T-helper 17 cell (primary cell): Measurements from ENCODE around the gene ANAPC2. TPM values are rescaled to one million over a fixed set of nuclear protein-coding genes. Genes with fewer than 3 reads are reported as not detected.

Source experiments
- total RNA-seq, 4 donors: library from RNA in 2 of 4; stranded (reverse) in 2 of 4; gene quantifications; one replicate each; pipeline ENCODE4 v1.2.3 and lab custom pipeline; 2022 to 2026

Gene ANAPC2
- total RNA-seq, 2 donors from 2014 or later = 114 to 116 TPM

Other genes starting within 250 kb of the ANAPC2 start
- gene FBXW5, start 243.8 kb downstream of the ANAPC2 start, total RNA-seq = 10 to 100 TPM; 84.3 to 88.4 TPM
- gene C8G, start 243.3 kb downstream of the ANAPC2 start, total RNA-seq = 1 to 10 TPM; 1.4 to 2.7 TPM
- 1 to 10 TPM; 2.6 to 4.2 TPM for gene LCN12, start 236.3 kb downstream of the ANAPC2 start, total RNA-seq
- gene PTGDS, start 211.1 kb downstream of the ANAPC2 start, total RNA-seq = 100 to 1,000 TPM in 1 of 2 donors, 10 to 100 TPM in 1; 21.4 to 166 TPM
- gene LCNL1, start 205.6 kb downstream of the ANAPC2 start, total RNA-seq = 1 to 10 TPM in 1 of 2 donors, under 1 TPM in 1; 0.96 to 2.9 TPM
- 10 to 100 TPM; 85.7 to 89.9 TPM for gene PAXX, start 196.1 kb downstream of the ANAPC2 start, total RNA-seq
- gene CLIC3, start 192.0 kb downstream of the ANAPC2 start, total RNA-seq = 1 to 10 TPM; 1.9 to 2.1 TPM
- 100 to 1,000 TPM; 120 to 131 TPM for gene ABCA2, start 160.3 kb downstream of the ANAPC2 start, total RNA-seq
- gene FUT7, start 156.5 kb downstream of the ANAPC2 start, total RNA-seq = 10 to 100 TPM in 1 of 2 donors, 1 to 10 TPM in 1; 7.7 to 10.6 TPM
- gene NPDC1, start 142.4 kb downstream of the ANAPC2 start, total RNA-seq = 100 to 1,000 TPM; 139 to 202 TPM
- under 1 TPM in 1 of 2 donors, not detected in 1; 0.20 TPM for gene ENTPD2, start 134.5 kb downstream of the ANAPC2 start, total RNA-seq
- under 1 TPM; 0.27 to 0.39 TPM for gene SAPCD2, start 118.0 kb downstream of the ANAPC2 start, total RNA-seq
- 10 to 100 TPM in 1 of 2 donors, 1 to 10 TPM in 1; 9.3 to 10.2 TPM for gene UAP1L1, start 111.0 kb downstream of the ANAPC2 start, total RNA-seq
- gene MAN1B1, start 101.6 kb downstream of the ANAPC2 start, total RNA-seq = 10 to 100 TPM; 62.0 to 62.3 TPM
- gene DPP7, start 73.8 kb downstream of the ANAPC2 start, total RNA-seq = 100 to 1,000 TPM; 270 to 311 TPM
- not detected for gene GRIN1, start 49.4 kb downstream of the ANAPC2 start, total RNA-seq
- not detected for gene LRRC26, start 18.5 kb downstream of the ANAPC2 start, total RNA-seq
- gene TMEM210, start 16.5 kb downstream of the ANAPC2 start, total RNA-seq = not detected
- 10 to 100 TPM; 39.4 to 48.3 TPM for gene SSNA1, start 116 bp upstream of the ANAPC2 start, total RNA-seq
- 1 to 10 TPM; 5.7 to 6.3 TPM for gene TPRN, start 12.2 kb upstream of the ANAPC2 start, total RNA-seq
- 10 to 100 TPM; 21.3 to 21.4 TPM for gene TMEM203, start 17.1 kb upstream of the ANAPC2 start, total RNA-seq
- gene NDOR1, start 17.1 kb upstream of the ANAPC2 start, total RNA-seq = 10 to 100 TPM; 24.0 to 30.7 TPM
- 1 to 10 TPM; 1.2 to 5.3 TPM for gene RNF208, start 33.7 kb upstream of the ANAPC2 start, total RNA-seq
- under 1 TPM in 1 of 2 donors, not detected in 1; 0.52 TPM for gene CYSRT1, start 36.6 kb upstream of the ANAPC2 start, total RNA-seq
- gene RNF224, start 38.9 kb upstream of the ANAPC2 start, total RNA-seq = not detected
- not detected for gene SLC34A3, start 42.3 kb upstream of the ANAPC2 start, total RNA-seq
- 10 to 100 TPM; 81.0 to 90.5 TPM for gene TUBB4B, start 52.7 kb upstream of the ANAPC2 start, total RNA-seq
- under 1 TPM in 1 of 2 donors, not detected in 1; 0.62 TPM for gene STPG3, start 62.7 kb upstream of the ANAPC2 start, total RNA-seq
- 10 to 100 TPM; 33.2 to 37.8 TPM for gene NELFB, start 66.8 kb upstream of the ANAPC2 start, total RNA-seq
- gene TOR4A, start 89.2 kb upstream of the ANAPC2 start, total RNA-seq = 1 to 10 TPM; 2.1 to 4.0 TPM
- gene NRARP, start 113.7 kb upstream of the ANAPC2 start, total RNA-seq = under 1 TPM; 0.42 to 0.91 TPM
- 10 to 100 TPM; 15.4 to 17.8 TPM for gene EXD3, start 234.6 kb upstream of the ANAPC2 start, total RNA-seq
- 1 to 10 TPM; 3.0 to 3.3 TPM for gene NOXA1, start 234.8 kb upstream of the ANAPC2 start, total RNA-seq